Trophoblast cell (in vitro differentiated cells and primary cell): ENCODE results near the gene CCDC126.
"Not testable (repeated sequence)": the region's sequence is repeated elsewhere in the genome, so short reads cannot be mapped to it uniquely, and the experiment has no call there.

ENCODE experiments used
- DNase-seq, 2 donors: peaks; one replicate each; pipeline ENCODE4 v3.0.0-alpha.2; 2016
- H2AFZ ChIP-seq: 2 replicates; pipeline ENCODE4 v1.6.1; 2013; ENCODE audit warnings: low read length, moderate library complexity, mild to moderate bottlenecking; ENCODE audit not compliant: insufficient read depth, poor library complexity
- H2AK5ac ChIP-seq: 2 replicates; pipeline ENCODE4 v1.6.1; 2013; ENCODE audit warnings: mild to moderate bottlenecking, low read length
- H2BK120ac ChIP-seq: 2 replicates; pipeline ENCODE4 v1.6.1; 2013; ENCODE audit warnings: low read length, mild to moderate bottlenecking, moderate library complexity; ENCODE audit not compliant: insufficient read depth, poor library complexity
- H2BK12ac ChIP-seq: 2 replicates; pipeline ENCODE4 v1.6.1; 2013; ENCODE audit warnings: mild to moderate bottlenecking, low read length, moderate library complexity
- H2BK5ac ChIP-seq: 2 replicates; pipeline ENCODE4 v1.6.1; 2013; ENCODE audit warnings: low read length, low read depth, moderate library complexity, mild to moderate bottlenecking; ENCODE audit not compliant: poor library complexity
- H3K14ac ChIP-seq: 2 replicates; pipeline ENCODE4 v1.6.1; 2013; ENCODE audit warnings: mild to moderate bottlenecking, low read length
- H3K18ac ChIP-seq: 2 replicates; pipeline ENCODE4 v1.6.1; 2013; ENCODE audit warnings: mild to moderate bottlenecking, low read length
- H3K23ac ChIP-seq: 2 replicates; pipeline ENCODE4 v1.6.1; 2013; ENCODE audit warnings: low read length
- H3K27ac ChIP-seq: 2 replicates; pipeline ENCODE4 v1.5.1; 2013; ENCODE audit warnings: low read depth, mild to moderate bottlenecking, inconsistent platforms, low read length, moderate library complexity
- H3K27me3 ChIP-seq: 2 replicates; pipeline ENCODE4 v1.6.1; 2013; ENCODE audit warnings: inconsistent platforms, mild to moderate bottlenecking, low read length, moderate library complexity; ENCODE audit not compliant: insufficient read depth
- H3K36me3 ChIP-seq, 2 experiments: 1 replicate in 1 of 2; 2 replicates in 1 of 2; pipeline ENCODE4 v1.6.1; 2013; ENCODE audit warnings: low read length in 2 of 2, mild to moderate bottlenecking in 2 of 2, moderate library complexity in 1 of 2; ENCODE audit not compliant: insufficient read depth in 2 of 2, control insufficient read depth in 1 of 2
- H3K4ac ChIP-seq: 2 replicates; pipeline ENCODE4 v1.6.1; 2013; ENCODE audit warnings: low read depth, mild to moderate bottlenecking, low read length, moderate library complexity
- H3K4me1 ChIP-seq, 2 experiments: 1 replicate in 1 of 2; 2 replicates in 1 of 2; pipeline ENCODE4 v1.6.1; 2013; ENCODE audit warnings: low read length in 2 of 2, mild to moderate bottlenecking in 2 of 2, moderate library complexity in 1 of 2; ENCODE audit not compliant: insufficient read depth in 2 of 2, control insufficient read depth in 1 of 2
- H3K4me2 ChIP-seq: 2 replicates; pipeline ENCODE4 v1.6.1; 2013; ENCODE audit warnings: inconsistent platforms, mild to moderate bottlenecking, low read length, moderate library complexity
- H3K4me3 ChIP-seq: 2 replicates; pipeline ENCODE4 v1.5.1; 2013; ENCODE audit warnings: mild to moderate bottlenecking, low read depth, low read length, inconsistent platforms
- H3K79me1 ChIP-seq: one replicate; pipeline ENCODE4 v1.6.1; 2013; ENCODE audit warnings: low read length
- H3K79me2 ChIP-seq: 2 replicates; pipeline ENCODE4 v1.6.1; 2013; ENCODE audit warnings: low read length, mild to moderate bottlenecking; ENCODE audit not compliant: control insufficient read depth, insufficient read depth, poor library complexity
- H3K9ac ChIP-seq: 2 replicates; pipeline ENCODE4 v1.6.1; 2013; ENCODE audit warnings: mild to moderate bottlenecking, low read length
- H3K9me3 ChIP-seq: 2 replicates; pipeline ENCODE4 v1.6.1; 2013; ENCODE audit warnings: low read depth, mild to moderate bottlenecking, control low read depth, inconsistent platforms, low read length; ENCODE audit not compliant: insufficient read depth
- H4K12ac ChIP-seq: 2 replicates; pipeline ENCODE4 v1.6.1; 2013; ENCODE audit warnings: low read depth, mild to moderate bottlenecking, low read length, moderate library complexity
- H4K8ac ChIP-seq: 2 replicates; pipeline ENCODE4 v1.6.1; 2013; ENCODE audit warnings: low read depth, mild to moderate bottlenecking, low read length, moderate library complexity
- H4K91ac ChIP-seq: one replicate; pipeline ENCODE4 v1.6.1; 2013; ENCODE audit warnings: low read depth, mild to moderate bottlenecking, low read length, moderate library complexity
- WGBS: extraction: QIAGEN DNeasy Blood & Tissue Kit; methylation state at CpG from one replicate; pipeline ENCODE4 v1.1.7; 2013; ENCODE audit warnings: missing lambda C conversion rate; ENCODE audit not compliant: insufficient read length, insufficient coverage; ENCODE audit errors: extremely low coverage; 5-methylcytosine and 5-hydroxymethylcytosine counted together

Gene CCDC126

GRCh38 chr7:23581975-23582374, 15.2 kb upstream of the CCDC126 start:
- H3K9ac ChIP-seq, H2BK5ac ChIP-seq, H2AK5ac ChIP-seq, H2BK120ac ChIP-seq, H3K27ac ChIP-seq, H3K36me3 ChIP-seq, H3K4me3 ChIP-seq, H4K8ac ChIP-seq, H2AFZ ChIP-seq, H4K12ac ChIP-seq, H3K27me3 ChIP-seq, H2BK12ac ChIP-seq, H3K4ac ChIP-seq, H3K14ac ChIP-seq, H4K91ac ChIP-seq, H3K23ac ChIP-seq, H3K9me3 ChIP-seq, H3K4me2 ChIP-seq, H3K4me1 ChIP-seq, H3K79me1 ChIP-seq, DNase-seq, H3K18ac ChIP-seq, H3K79me2 ChIP-seq: not testable (repeated sequence)
- WGBS: no CpG with 5 or more reads among the region's 1 CpG

GRCh38 chr7:23585304-23585703, 11.9 kb upstream of the CCDC126 start:
- H3K23ac ChIP-seq, H3K27me3 ChIP-seq, H3K9me3 ChIP-seq, H3K36me3 ChIP-seq, H3K27ac ChIP-seq, H3K4me3 ChIP-seq, H4K91ac ChIP-seq, H3K4me2 ChIP-seq, H3K14ac ChIP-seq, H3K4ac ChIP-seq, H3K18ac ChIP-seq, H3K79me2 ChIP-seq, H3K9ac ChIP-seq, H4K8ac ChIP-seq, H3K79me1 ChIP-seq, H2BK12ac ChIP-seq, H2BK5ac ChIP-seq, H4K12ac ChIP-seq, H2AK5ac ChIP-seq, DNase-seq, H3K4me1 ChIP-seq, H2AFZ ChIP-seq, H2BK120ac ChIP-seq: not testable (repeated sequence)
- no CpG with 5 or more reads among the region's 10 CpGs for WGBS

GRCh38 chr7:23586159-23586558, 11.0 kb upstream of the CCDC126 start:
- no peak overlapping the region for H2AFZ ChIP-seq
- H2AK5ac ChIP-seq: no peak overlapping the region
- H3K4me1 ChIP-seq: no peaks in the 10 kb centered on the region
- H3K27me3 ChIP-seq: no peaks in the 10 kb centered on the region
- no peak for DNase-seq
- H3K36me3 ChIP-seq: no peaks in the 10 kb centered on the region
- H3K9ac ChIP-seq: no peak overlapping the region
- no peak overlapping the region for H4K8ac ChIP-seq
- no peak overlapping the region for H3K27ac ChIP-seq
- no peaks in the 10 kb centered on the region for H3K79me1 ChIP-seq
- no peak overlapping the region for H4K91ac ChIP-seq
- H2BK5ac ChIP-seq: no peak overlapping the region
- no peaks in the 10 kb centered on the region for H3K9me3 ChIP-seq
- H3K4me2 ChIP-seq: no peak overlapping the region
- H3K18ac ChIP-seq: no peak overlapping the region
- H3K14ac ChIP-seq: no peak overlapping the region
- H3K4me3 ChIP-seq: no peak overlapping the region
- H3K79me2 ChIP-seq: no peaks in the 10 kb centered on the region
- H3K4ac ChIP-seq: no peak overlapping the region
- no peak overlapping the region for H3K23ac ChIP-seq
- H2BK12ac ChIP-seq: no peak overlapping the region
- H2BK120ac ChIP-seq: no peak overlapping the region
- no CpG with 5 or more reads among the region's 34 CpGs for WGBS
- H4K12ac ChIP-seq: no peak overlapping the region

GRCh38 chr7:23590529-23590928, 6.7 kb upstream of the CCDC126 start:
- H3K4ac ChIP-seq: no peak overlapping the region
- H3K14ac ChIP-seq: no peak overlapping the region
- no peak overlapping the region for H2BK5ac ChIP-seq
- no peak overlapping the region for H2AFZ ChIP-seq
- H4K12ac ChIP-seq: no peak overlapping the region
- H3K27ac ChIP-seq: no peak overlapping the region
- H4K8ac ChIP-seq: no peak overlapping the region
- no CpG with 5 or more reads among the region's 1 CpG for WGBS
- H3K4me2 ChIP-seq: no peak overlapping the region
- no peaks in the 10 kb centered on the region for H3K79me1 ChIP-seq
- no peaks in the 10 kb centered on the region for H3K27me3 ChIP-seq
- DNase-seq: no peak
- H2BK12ac ChIP-seq: no peak overlapping the region
- no peak overlapping the region for H3K9ac ChIP-seq
- H3K9me3 ChIP-seq: no peaks in the 10 kb centered on the region
- H3K4me1 ChIP-seq: no peaks in the 10 kb centered on the region
- no peak overlapping the region for H4K91ac ChIP-seq
- no peaks in the 10 kb centered on the region for H3K36me3 ChIP-seq
- H2AK5ac ChIP-seq: no peak overlapping the region
- no peak overlapping the region for H2BK120ac ChIP-seq
- H3K18ac ChIP-seq: no peak overlapping the region
- H3K23ac ChIP-seq: no peak overlapping the region
- H3K4me3 ChIP-seq: no peak overlapping the region
- no peaks in the 10 kb centered on the region for H3K79me2 ChIP-seq
